Fibroblast of skin of scalp (primary cell): ENCODE measurements around the gene NXPH4.

ENCODE experiments used
- DNase-seq: peaks from one replicate; pipeline ENCODE4 v3.0.0-alpha.2; 2013

The NXPH4 gene

DNA sequence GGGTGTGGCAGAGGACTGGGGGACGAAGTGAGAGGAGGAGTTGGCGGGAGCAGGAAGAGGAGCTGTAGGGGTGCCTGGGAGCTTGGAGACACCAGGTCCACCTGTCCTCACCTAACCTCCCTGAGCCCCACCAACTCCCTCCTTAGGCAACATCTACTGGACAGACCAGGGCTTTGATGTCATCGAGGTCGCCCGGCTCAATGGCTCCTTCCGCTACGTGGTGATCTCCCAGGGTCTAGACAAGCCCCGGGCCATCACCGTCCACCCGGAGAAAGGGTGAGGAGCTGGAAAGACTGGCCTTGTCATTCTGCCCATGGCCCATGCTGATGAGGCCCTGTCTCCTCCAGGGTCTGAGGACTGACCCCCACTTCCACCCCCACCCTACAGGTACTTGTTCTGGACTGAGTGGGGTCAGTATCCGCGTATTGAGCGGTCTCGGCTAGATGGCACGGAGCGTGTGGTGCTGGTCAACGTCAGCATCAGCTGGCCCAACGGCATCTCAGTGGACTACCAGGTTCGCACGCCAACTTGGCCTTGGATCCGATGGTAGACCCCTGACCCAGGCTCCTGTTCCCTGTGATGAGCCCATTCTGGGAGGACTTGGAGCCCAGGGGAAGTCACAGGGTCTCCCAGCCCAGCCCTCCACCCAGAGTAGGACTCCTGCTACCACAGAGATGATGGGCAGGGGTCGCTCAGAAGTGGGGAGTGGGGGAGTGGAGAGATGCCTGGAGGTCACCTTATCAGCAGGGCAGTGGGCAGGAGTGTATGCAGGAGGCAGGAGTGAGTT lies 32.5 kb upstream of the NXPH4 start:
- DNase-seq: no peak

DNA sequence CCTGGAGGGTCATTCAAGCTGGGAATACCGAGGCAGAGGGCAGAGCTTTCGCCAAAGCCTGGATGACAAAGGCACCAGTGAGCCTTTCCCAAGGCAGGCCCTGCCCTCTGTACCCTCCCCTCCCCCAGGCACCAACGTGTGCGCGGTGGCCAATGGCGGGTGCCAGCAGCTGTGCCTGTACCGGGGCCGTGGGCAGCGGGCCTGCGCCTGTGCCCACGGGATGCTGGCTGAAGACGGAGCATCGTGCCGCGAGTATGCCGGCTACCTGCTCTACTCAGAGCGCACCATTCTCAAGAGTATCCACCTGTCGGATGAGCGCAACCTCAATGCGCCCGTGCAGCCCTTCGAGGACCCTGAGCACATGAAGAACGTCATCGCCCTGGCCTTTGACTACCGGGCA lies 31.2 kb upstream of the NXPH4 start:
- no peak for DNase-seq

DNA sequence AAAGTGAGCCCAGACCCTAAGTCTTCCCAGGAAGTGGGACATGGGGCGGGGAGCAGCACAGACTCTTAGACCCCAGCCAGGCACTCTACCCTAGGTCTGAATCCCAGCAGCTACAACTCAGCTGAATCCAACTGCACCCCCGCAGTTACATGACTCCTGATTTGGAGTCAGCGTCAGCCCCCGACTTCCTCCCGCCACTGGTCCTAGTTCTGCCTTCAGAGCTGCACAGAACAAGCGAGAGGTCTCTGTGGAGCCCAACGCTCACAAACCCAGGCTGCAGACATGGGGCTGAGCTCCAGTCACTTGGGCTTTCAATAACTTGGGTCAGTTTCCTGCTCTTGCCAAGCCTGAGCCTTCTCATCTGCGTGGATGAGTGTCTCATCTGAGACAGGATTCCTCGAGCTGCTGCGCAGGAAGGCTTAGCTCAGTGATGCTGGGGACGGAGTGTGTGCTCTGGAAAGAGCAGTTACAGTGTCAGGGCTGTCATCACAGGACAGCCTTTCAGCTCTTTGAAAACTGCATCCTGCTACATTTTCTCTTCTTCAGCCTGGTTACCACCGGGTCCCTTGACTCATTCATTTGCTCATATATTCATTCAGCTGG lies 30.6 kb upstream of the NXPH4 start:
- no peak for DNase-seq

DNA sequence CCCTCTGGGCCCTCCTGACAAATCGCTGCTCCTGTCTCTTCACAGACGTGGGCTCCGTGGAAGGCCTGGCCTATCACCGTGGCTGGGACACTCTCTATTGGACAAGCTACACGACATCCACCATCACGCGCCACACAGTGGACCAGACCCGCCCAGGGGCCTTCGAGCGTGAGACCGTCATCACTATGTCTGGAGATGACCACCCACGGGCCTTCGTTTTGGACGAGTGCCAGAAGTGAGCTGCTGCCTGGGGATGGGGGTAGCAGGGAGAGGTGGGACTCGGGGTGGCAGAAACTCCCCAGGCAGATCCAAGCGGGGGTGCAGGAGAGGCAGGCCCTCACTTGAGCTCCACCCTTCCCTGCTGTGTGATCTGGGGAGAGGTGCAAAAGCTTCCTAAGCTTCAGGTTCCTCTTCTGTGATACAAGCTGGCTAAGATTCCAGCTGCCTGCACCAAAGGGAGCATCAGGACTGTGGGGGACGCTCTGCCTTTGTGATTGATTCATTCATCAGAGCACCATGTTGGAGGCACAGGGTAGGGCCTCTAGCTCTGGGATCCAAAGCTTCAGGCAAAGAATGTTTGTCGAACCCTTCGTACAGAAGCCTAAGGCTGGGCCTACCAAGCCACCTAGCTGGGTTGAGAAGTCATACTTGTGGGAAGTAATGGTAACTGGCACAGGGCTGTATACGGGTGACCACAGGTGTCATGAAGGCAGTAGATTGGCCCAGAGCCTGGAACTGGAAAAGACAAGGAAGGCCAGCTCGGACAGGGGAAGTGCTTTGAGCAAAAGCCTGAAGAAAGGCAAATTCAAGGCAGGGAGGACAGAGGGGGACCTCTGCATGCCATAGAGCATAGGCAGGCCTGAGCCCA lies 29.1 kb upstream of the NXPH4 start:
- no peak for DNase-seq

GRCh38 chr12:57188090-57188425 lies 28.5 kb upstream of the NXPH4 start:
- no peak for DNase-seq

- peak; percentile 26 for DNase-seq
These were observed 26.6 kb upstream of the NXPH4 start for GRCh38 chr12:57190037-57190436.

GRCh38 chr12:57190821-57191220 lies 25.8 kb upstream of the NXPH4 start:
- DNase-seq: no peak

- DNase-seq: no peak
These were observed 25.2 kb upstream of the NXPH4 start for GRCh38 chr12:57191410-57191809.

- no peak for DNase-seq
These were observed 23.7 kb upstream of the NXPH4 start for GRCh38 chr12:57192920-57193319.

DNA sequence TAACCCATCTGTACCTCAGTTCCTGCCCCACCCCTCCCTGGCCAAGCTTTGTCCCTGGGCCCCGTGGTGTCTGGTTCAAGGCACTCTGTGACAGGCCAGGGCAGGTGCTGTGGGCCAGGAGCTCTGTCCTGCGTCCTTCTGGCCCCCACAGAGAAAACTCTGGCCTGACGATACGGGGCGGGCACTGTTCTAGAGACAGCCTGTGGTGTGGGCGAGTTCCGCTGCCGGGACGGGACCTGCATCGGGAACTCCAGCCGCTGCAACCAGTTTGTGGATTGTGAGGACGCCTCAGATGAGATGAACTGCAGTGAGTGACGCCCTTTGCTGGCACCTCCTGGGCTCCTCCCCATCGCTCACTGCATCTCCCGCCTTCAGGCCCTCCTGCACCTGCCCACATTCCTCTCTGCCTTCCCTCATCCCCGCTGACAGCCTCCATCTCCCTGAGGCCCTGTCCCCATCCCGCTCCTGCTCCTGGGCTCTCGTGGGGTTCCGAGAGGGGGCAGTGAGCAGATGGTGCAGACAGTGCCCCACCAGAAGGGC lies 22.8 kb upstream of the NXPH4 start:
- no peak for DNase-seq

GRCh38 chr12:57194253-57194652 lies 22.3 kb upstream of the NXPH4 start:
- DNase-seq: no peak

- DNase-seq: no peak
These were observed 21.4 kb upstream of the NXPH4 start for GRCh38 chr12:57195186-57195585.

- no peak for DNase-seq
These were observed 20.8 kb upstream of the NXPH4 start for GRCh38 chr12:57195611-57196371.

DNA sequence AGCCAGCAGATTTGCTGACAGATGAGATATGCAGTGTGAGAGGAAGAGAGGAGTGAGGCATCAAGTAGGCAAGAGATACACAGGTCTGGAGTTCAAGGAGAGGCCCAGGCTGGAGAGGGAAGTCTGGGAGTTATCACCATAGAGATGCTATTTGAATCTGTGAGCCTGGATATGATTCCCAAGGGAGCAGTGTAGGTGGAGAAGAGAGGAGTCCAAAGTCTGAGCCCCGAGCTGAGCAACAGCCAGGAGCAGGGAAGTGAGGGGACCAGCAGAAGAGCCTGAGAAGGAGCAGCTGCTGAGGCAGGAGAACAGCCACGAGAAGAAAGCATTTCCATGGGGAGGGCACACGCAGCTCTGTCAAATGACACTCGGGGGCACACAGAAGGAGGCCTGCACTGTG lies 20.2 kb upstream of the NXPH4 start:
- no peak for DNase-seq

DNA sequence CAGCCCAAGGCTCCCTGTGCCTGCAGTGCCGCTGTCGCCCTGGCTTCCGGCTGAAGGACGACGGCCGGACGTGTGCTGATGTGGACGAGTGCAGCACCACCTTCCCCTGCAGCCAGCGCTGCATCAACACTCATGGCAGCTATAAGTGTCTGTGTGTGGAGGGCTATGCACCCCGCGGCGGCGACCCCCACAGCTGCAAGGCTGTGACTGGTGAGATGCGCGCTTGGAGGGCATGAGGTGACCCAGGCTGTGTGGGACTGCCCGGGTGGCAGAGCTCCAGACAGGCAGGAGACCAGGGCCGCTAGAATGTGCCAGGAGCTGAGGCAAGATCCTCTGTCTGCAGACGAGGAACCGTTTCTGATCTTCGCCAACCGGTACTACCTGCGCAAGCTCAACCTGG lies 19.6 kb upstream of the NXPH4 start:
- no peak for DNase-seq

GRCh38 chr12:57198329-57198728 lies 18.3 kb upstream of the NXPH4 start:
- DNase-seq: no peak

DNA sequence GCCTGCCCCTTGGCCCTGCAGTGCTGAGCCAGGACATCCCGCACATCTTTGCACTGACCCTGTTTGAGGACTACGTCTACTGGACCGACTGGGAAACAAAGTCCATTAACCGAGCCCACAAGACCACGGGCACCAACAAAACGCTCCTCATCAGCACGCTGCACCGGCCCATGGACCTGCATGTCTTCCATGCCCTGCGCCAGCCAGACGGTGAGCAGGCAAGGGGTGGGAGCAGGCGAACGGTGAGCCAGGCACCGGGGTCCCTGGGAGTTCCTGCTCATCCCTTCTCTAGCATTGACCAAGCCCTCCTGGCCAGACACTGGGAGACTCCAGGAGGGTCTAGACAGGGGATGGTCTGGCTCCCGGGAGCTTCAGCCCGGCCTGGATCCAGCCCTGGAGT lies 17.4 kb upstream of the NXPH4 start:
- no peak for DNase-seq

GRCh38 chr12:57200497-57200896 lies 16.1 kb upstream of the NXPH4 start:
- no peak for DNase-seq

GRCh38 chr12:57201219-57201618 lies 15.4 kb upstream of the NXPH4 start:
- no peak for DNase-seq

- no peak for DNase-seq
These were observed 15.0 kb upstream of the NXPH4 start for GRCh38 chr12:57201631-57202030.

GRCh38 chr12:57202321-57202720 lies 14.3 kb upstream of the NXPH4 start:
- DNase-seq: no peak

GRCh38 chr12:57203201-57203600 lies 13.4 kb upstream of the NXPH4 start:
- no peak for DNase-seq

DNA sequence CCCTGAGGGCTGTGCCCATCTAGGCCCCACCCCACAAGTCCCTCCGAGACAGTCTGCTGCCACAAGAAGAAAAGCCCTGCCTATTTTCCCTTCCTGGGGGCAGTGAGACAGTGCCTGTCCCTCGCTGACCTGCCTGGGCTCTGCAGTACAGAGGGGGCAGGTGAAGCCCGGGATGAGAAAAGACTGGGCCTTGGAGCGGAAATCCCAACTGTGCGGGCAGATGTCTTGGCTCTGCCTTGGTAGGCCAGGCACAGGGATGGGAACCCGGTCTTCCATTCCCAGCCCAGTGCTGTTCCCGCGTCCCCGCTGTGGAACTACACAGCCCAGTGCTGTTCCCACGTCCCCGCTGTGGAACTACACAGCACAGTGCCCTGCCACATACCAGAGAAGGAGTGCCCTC lies 12.8 kb upstream of the NXPH4 start:
- no peak for DNase-seq
